ENCODE results near the gene DCTPP1.

The DCTPP1 gene

DNA sequence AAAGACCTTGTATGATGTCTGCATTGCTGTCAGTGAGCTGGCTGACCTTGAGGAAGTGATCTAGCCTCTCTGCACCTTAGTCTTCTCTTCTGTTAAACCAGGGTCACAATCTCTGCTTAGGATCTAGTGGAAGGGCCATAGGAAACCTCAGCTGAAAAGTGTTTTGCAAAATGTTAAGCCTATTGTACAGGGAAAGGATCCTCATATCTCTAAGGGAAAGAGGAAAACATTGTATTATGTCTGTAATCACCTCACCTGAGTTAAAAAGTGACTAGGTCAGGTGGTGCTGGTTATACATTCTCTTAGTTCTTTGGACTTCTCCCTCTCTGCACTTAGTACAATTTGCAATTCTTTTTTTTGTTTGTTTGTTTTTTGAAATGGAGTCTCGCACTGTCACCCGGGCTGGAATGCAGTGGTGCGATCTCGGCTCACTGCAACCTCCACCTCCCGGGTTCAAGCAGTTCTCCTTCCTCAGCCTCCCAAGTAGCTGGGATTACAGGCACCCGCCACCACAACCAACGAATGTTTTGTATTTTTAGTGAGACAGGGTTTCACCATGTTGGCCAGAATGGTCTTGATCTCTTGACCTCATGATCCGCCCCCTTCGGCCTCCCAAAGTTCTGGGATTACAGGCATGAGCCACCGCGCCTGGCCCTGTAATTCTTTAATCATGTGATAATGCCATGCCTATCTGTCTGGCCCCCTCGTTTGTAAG is 17.8 kb upstream of the DCTPP1 start:
- Histone ChIP-seq H3K27ac (ENCODE audit: low read depth, low read length) (peak overlapping the region; percentile 71), H3K4me1 (ENCODE audit: control insufficient read depth in 1 of 2, insufficient read depth in 2 of 2, low read length in 2 of 2) (peaks cover 43 to 48% of the 10 kb centered on the region in 2 donors), H3K9me3 (ENCODE audit: control insufficient read depth in 1 of 2, low read length in 2 of 2) (no peaks in the 10 kb centered on the region), H3K36me3 (ENCODE audit: control insufficient read depth in 1 of 2, insufficient read depth in 2 of 2, low read length in 2 of 2) (peaks cover 0 to 4% of the 10 kb centered on the region in 2 donors), H3K4me3 (ENCODE audit: low read depth in 1 of 2, low read length in 2 of 2) (peak overlapping the region in 1 of 2 donors; percentile 37), H3K9ac (ENCODE audit: low read depth in 1 of 2, low read length in 2 of 2) (peak overlapping the region; percentile 25 to 36), H3K27me3 (ENCODE audit: control insufficient read depth in 1 of 2, insufficient read depth in 2 of 2, low read length in 2 of 2) (no peaks in the 10 kb centered on the region)

DNA sequence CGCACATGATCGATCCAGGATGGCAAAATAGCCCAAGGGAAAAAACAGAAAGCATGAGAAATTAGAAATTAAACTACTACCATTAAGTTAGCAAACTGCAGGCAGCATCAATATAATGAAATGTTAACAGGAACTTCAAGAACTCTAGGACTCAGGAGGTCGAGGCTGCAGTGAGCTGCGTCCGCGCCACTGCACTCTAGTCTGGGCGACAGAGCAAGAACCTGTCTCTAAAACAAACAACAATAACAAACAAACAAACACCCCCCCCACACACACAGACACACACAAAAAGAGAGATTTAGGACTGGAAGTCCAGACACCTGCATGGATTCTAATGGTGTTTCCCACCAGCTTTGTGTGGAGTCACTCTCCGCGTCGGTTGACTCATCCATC is 16.4 kb upstream of the DCTPP1 start:
- H3K36me3 ChIP-seq (ENCODE audit: control insufficient read depth in 1 of 2, insufficient read depth in 2 of 2, low read length in 2 of 2) = peaks cover 0 to 4% of the 10 kb centered on the region in 2 donors
- peak overlapping the region; percentile 88 for H3K27ac ChIP-seq (ENCODE audit: low read depth, low read length)
- no peaks in the 10 kb centered on the region for H3K27me3 ChIP-seq (ENCODE audit: control insufficient read depth in 1 of 2, insufficient read depth in 2 of 2, low read length in 2 of 2)
- H3K4me1 ChIP-seq (ENCODE audit: control insufficient read depth in 1 of 2, insufficient read depth in 2 of 2, low read length in 2 of 2) = peaks cover 38 to 42% of the 10 kb centered on the region in 2 donors
- H3K4me3 ChIP-seq (ENCODE audit: low read depth in 1 of 2, low read length in 2 of 2) = peak overlapping the region; percentile 87 to 96
- H3K9ac ChIP-seq (ENCODE audit: low read depth in 1 of 2, low read length in 2 of 2) = peak overlapping the region; percentile 90 to 93
- no peaks in the 10 kb centered on the region for H3K9me3 ChIP-seq (ENCODE audit: control insufficient read depth in 1 of 2, low read length in 2 of 2)

DNA sequence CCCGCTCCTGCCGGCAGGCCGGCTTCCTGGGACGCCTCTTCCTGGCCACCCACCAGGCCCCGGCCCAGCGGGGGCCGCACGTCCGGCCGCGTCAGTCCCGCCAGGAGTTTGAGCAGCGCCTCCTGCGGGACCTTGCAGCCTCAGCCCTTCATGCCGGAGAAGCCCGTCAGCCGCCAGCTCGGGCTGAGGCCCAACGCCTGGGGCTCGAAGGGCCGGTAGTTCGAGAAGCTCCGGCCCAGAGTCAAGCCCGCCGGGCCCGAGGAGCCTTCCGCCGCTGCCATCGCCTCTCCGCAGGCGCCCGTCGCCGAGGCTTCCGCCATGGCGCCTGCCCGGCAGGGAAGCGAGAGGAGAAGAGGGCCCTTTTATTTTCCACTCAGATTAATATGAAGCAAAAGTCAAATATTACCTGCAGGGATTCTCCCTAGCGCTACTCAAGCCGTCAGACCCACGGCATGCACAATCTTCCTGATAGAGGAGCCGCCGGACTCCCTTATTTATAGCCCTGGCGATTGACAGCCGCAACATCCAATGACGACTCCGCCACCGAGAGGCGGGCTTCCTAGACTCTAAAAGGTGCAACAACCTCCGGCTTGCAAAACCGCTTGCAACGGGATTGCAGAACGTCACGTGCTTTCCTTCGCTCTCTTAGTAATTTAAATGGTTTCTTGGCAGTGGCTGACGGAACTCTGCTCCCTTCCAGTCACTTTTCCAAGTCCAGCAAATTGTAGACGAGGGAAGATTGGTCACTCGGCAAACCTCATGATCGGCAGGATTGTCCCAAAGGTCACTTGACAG is 15.8 kb upstream of the DCTPP1 start, which contains the start of gene SEPHS2:
TSS of gene SEPHS2 (minus strand) at position 467 of the 795 bp plus-strand sequence. CDS start at position 320, 147 bp downstream.
- no peaks in the 10 kb centered on the region for H3K9me3 ChIP-seq (ENCODE audit: control insufficient read depth in 1 of 2, low read length in 2 of 2)
- peak within 1 kb of the TSS; percentile 88 for H3K27ac ChIP-seq (ENCODE audit: low read depth, low read length)
- peaks cover 0 to 4% of the 10 kb centered on the region in 2 donors for H3K36me3 ChIP-seq (ENCODE audit: control insufficient read depth in 1 of 2, insufficient read depth in 2 of 2, low read length in 2 of 2)
- H3K4me3 ChIP-seq (ENCODE audit: low read depth in 1 of 2, low read length in 2 of 2) = peak within 1 kb of the TSS; percentile 87 to 96
- peaks cover 37 to 38% of the 10 kb centered on the region in 2 donors for H3K4me1 ChIP-seq (ENCODE audit: control insufficient read depth in 1 of 2, insufficient read depth in 2 of 2, low read length in 2 of 2)
- no peaks in the 10 kb centered on the region for H3K27me3 ChIP-seq (ENCODE audit: control insufficient read depth in 1 of 2, insufficient read depth in 2 of 2, low read length in 2 of 2)
- peak within 1 kb of the TSS; percentile 90 to 93 for H3K9ac ChIP-seq (ENCODE audit: low read depth in 1 of 2, low read length in 2 of 2)

DNA sequence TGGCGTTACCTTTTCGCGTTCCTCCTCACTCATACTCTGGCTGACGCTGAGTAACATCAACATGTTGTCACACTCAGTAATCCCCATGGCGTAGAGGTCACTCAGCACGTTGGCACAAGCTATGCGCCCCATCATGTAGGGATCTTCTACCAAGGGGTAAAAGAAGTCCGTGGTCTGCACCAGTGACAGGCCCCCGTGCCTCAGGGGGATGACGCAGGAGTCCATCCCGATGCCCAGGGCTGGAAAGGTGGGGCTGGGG is 15.2 kb upstream of the DCTPP1 start:
- Histone ChIP-seq H3K27ac (ENCODE audit: low read depth, low read length) (peak overlapping the region; percentile 88), H3K36me3 (ENCODE audit: control insufficient read depth in 1 of 2, insufficient read depth in 2 of 2, low read length in 2 of 2) (peaks cover 0 to 4% of the 10 kb centered on the region in 2 donors), H3K4me3 (ENCODE audit: low read depth in 1 of 2, low read length in 2 of 2) (peak overlapping the region; percentile 87 to 96), H3K4me1 (ENCODE audit: control insufficient read depth in 1 of 2, insufficient read depth in 2 of 2, low read length in 2 of 2) (peaks cover 34 to 38% of the 10 kb centered on the region in 2 donors), H3K9ac (ENCODE audit: low read depth in 1 of 2, low read length in 2 of 2) (peak overlapping the region; percentile 90 to 93), H3K27me3 (ENCODE audit: control insufficient read depth in 1 of 2, insufficient read depth in 2 of 2, low read length in 2 of 2) (no peaks in the 10 kb centered on the region), H3K9me3 (ENCODE audit: control insufficient read depth in 1 of 2, low read length in 2 of 2) (no peaks in the 10 kb centered on the region)

DNA sequence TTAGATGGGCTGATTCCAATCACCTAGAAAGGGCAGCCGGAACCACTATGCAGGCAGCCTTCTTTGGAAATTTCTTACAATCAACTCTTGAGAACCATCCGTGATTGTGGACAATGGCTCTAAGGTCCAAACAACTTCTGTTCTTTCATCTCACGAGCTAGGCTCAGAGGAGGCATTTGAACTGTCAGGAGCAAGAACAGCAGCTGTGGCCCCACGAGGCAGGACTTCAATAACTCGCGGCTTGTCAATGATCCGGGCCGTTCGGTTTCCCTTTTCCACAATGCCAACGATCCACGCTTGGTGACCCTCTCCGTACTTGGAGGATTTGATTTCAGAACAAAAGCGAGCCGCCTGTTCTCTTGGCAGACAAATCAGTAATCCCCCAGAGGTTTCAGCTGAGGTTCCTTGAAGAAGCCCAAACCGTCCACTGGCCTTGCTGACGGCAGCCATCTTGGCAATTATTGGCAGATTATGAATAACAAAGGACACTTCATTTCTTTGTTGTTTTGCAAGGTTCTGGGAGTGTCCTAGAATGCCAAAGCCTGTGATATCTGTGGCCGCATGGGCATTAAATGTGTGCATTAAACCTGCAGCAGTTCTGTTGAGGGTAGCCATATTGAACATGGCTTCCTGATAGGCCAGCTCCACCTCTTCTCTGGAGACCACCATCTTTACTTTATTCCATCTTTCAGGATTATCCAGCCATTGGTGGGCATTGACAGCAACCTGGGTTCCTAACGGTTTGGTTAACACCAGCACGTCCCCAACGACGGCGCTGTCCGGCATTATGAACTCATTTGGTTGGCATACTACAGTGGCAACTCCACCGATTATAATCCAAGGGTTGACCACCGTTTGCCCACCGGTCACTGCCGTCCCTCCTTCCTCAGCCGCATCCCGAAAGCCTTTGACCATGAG is 14.7 kb upstream of the DCTPP1 start:
- Histone ChIP-seq H3K4me3 (ENCODE audit: low read depth in 1 of 2, low read length in 2 of 2) (peak overlapping the region; percentile 87 to 96), H3K4me1 (ENCODE audit: control insufficient read depth in 1 of 2, insufficient read depth in 2 of 2, low read length in 2 of 2) (peaks cover 34 to 38% of the 10 kb centered on the region in 2 donors), H3K36me3 (ENCODE audit: control insufficient read depth in 1 of 2, insufficient read depth in 2 of 2, low read length in 2 of 2) (peaks cover 0 to 4% of the 10 kb centered on the region in 2 donors), H3K27ac (ENCODE audit: low read depth, low read length) (peak overlapping the region; percentile 88), H3K9me3 (ENCODE audit: control insufficient read depth in 1 of 2, low read length in 2 of 2) (no peaks in the 10 kb centered on the region), H3K27me3 (ENCODE audit: control insufficient read depth in 1 of 2, insufficient read depth in 2 of 2, low read length in 2 of 2) (no peaks in the 10 kb centered on the region), H3K9ac (ENCODE audit: low read depth in 1 of 2, low read length in 2 of 2) (peak overlapping the region; percentile 90 to 93)

DNA sequence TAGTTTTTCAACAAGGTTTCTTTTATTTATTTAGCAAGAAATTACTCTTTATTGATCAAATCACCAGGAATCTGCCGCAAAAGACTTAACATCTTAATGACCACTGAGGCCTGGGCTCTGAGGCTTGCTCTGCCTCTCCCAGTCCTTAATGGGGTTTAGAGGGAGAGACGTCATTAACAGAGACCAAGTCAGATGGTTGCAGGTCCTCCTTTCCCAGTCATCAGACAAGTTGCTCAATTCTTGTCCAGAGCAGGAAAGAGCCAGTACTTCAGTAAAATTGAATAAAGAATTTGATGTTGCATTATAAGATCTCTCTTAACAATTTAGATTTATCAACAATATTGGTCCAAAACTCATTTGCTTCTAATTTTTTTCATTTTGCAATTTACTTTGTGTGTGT is 13.8 kb upstream of the DCTPP1 start:
- Histone ChIP-seq H3K36me3 (ENCODE audit: control insufficient read depth in 1 of 2, insufficient read depth in 2 of 2, low read length in 2 of 2) (peaks cover 0 to 4% of the 10 kb centered on the region in 2 donors), H3K9ac (ENCODE audit: low read depth in 1 of 2, low read length in 2 of 2) (peak overlapping the region in 1 of 2 donors; percentile 20), H3K27me3 (ENCODE audit: control insufficient read depth in 1 of 2, insufficient read depth in 2 of 2, low read length in 2 of 2) (no peaks in the 10 kb centered on the region), H3K9me3 (ENCODE audit: control insufficient read depth in 1 of 2, low read length in 2 of 2) (no peaks in the 10 kb centered on the region), H3K27ac (ENCODE audit: low read depth, low read length) (no peak overlapping the region), H3K4me1 (ENCODE audit: control insufficient read depth in 1 of 2, insufficient read depth in 2 of 2, low read length in 2 of 2) (peaks cover 34% of the 10 kb centered on the region in 2 donors), H3K4me3 (ENCODE audit: low read depth in 1 of 2, low read length in 2 of 2) (peak overlapping the region; percentile 87 to 96)

DNA sequence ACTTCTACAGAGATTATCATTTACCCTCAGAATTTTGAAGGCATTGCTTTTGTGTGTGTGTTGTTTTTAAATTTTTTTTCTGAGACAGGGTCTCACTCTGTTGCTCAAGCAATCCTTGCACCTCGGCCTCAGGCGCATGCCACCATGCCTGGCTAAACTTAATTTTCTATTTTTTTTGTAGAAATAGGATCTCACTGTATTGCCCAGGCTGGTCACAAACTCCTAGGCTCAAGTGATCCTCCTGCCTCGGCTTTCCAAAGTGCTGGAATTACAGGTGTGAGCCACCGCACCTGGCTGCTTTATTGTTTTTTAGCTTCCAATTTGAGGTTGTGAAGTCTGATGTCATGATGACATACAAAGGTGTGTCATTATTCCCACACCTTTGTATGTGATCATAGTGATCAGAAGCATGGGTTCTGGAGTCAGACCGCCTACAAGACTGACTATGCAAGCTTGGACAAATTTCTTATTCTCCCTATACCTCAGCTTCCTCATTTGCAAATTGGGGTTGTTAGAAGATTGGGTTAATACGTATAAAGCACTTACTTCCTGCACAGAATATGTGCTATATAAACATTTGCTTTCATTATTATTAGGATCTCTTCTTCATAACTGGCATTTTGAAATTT is 10.0 kb upstream of the DCTPP1 start:
- H3K4me3 ChIP-seq (ENCODE audit: low read depth in 1 of 2, low read length in 2 of 2) = no peak overlapping the region
- no peak overlapping the region for H3K27ac ChIP-seq (ENCODE audit: low read depth, low read length)
- peaks cover 10 to 16% of the 10 kb centered on the region in 2 donors for H3K4me1 ChIP-seq (ENCODE audit: control insufficient read depth in 1 of 2, insufficient read depth in 2 of 2, low read length in 2 of 2)
- no peak overlapping the region for H3K9ac ChIP-seq (ENCODE audit: low read depth in 1 of 2, low read length in 2 of 2)
- H3K27me3 ChIP-seq (ENCODE audit: control insufficient read depth in 1 of 2, insufficient read depth in 2 of 2, low read length in 2 of 2) = no peaks in the 10 kb centered on the region
- no peaks in the 10 kb centered on the region for H3K9me3 ChIP-seq (ENCODE audit: control insufficient read depth in 1 of 2, low read length in 2 of 2)
- H3K36me3 ChIP-seq (ENCODE audit: control insufficient read depth in 1 of 2, insufficient read depth in 2 of 2, low read length in 2 of 2) = peaks cover 0 to 4% of the 10 kb centered on the region in 2 donors

DNA sequence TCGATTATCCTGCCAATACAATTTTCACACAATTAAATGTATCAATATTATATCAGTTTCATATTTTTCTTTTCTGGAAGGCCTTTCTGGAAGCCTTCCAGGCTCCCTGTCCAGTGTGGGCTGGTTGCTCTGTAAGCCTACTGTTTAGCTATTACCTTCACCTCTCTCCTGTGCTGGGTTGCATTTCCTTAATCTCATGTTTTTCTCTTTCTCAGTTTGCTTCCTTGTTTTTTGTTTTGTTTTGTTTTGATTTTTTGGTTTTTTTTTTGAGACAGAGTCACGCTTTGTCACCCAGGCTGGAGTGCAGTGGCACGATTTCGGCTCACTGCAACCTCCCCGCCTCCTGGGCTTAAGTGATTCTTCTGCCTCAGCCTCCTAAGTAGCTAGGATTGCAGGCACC is 9.0 kb upstream of the DCTPP1 start:
- Histone ChIP-seq H3K4me3 (ENCODE audit: low read depth in 1 of 2, low read length in 2 of 2) (no peak overlapping the region), H3K27ac (ENCODE audit: low read depth, low read length) (no peak overlapping the region), H3K9ac (ENCODE audit: low read depth in 1 of 2, low read length in 2 of 2) (no peak overlapping the region), H3K36me3 (ENCODE audit: control insufficient read depth in 1 of 2, insufficient read depth in 2 of 2, low read length in 2 of 2) (no peaks in the 10 kb centered on the region), H3K27me3 (ENCODE audit: control insufficient read depth in 1 of 2, insufficient read depth in 2 of 2, low read length in 2 of 2) (no peaks in the 10 kb centered on the region), H3K9me3 (ENCODE audit: control insufficient read depth in 1 of 2, low read length in 2 of 2) (no peaks in the 10 kb centered on the region), H3K4me1 (ENCODE audit: control insufficient read depth in 1 of 2, insufficient read depth in 2 of 2, low read length in 2 of 2) (peaks cover 0 to 7% of the 10 kb centered on the region in 2 donors)

DNA sequence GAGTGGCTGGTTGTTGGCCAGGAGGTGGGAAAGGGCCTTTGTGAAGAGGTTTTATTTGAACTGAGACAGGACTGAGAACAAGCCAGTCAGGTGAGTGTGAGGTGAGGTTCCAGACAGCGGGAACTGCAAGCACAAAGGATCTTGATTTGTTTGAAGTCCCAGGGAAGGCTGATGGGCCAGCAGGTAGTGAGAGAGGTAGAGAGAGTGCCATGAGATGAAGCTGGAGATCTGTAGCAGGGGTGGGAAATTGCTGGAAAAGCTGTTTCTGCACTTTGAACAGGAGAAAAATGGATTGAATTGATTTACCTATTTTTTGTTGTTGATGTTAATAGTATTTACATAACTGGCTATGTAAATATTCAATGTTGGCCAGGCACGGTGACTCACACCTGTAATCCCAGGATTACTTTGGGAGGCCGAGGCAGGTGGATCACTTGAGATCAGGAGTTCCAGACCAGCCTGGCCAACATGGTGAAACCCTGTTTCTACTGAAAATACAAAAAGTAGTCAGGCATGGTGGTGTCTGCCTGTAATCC is 7.7 kb upstream of the DCTPP1 start:
- Histone ChIP-seq H3K4me1 (ENCODE audit: control insufficient read depth in 1 of 2, insufficient read depth in 2 of 2, low read length in 2 of 2) (no peaks in the 10 kb centered on the region), H3K27ac (ENCODE audit: low read depth, low read length) (no peak overlapping the region), H3K4me3 (ENCODE audit: low read depth in 1 of 2, low read length in 2 of 2) (no peak overlapping the region), H3K9ac (ENCODE audit: low read depth in 1 of 2, low read length in 2 of 2) (no peak overlapping the region), H3K27me3 (ENCODE audit: control insufficient read depth in 1 of 2, insufficient read depth in 2 of 2, low read length in 2 of 2) (no peaks in the 10 kb centered on the region), H3K36me3 (ENCODE audit: control insufficient read depth in 1 of 2, insufficient read depth in 2 of 2, low read length in 2 of 2) (no peaks in the 10 kb centered on the region), H3K9me3 (ENCODE audit: control insufficient read depth in 1 of 2, low read length in 2 of 2) (no peaks in the 10 kb centered on the region)
